GM21367 (cell line): ENCODE measurements around the gene SIX3.

Experiments used
- ATAC-seq: cut with Tn5 transposase; IDR thresholded peaks from one replicate; pipeline ENCODE4 v1.9.1; 2021; ENCODE audit not compliant: unreplicated experiment

The SIX3 gene

GRCh38 chr2:44980751-44981713, 39.5 kb downstream of the SIX3 start:
- no peak for ATAC-seq

- no peak for ATAC-seq
Measured at GRCh38 chr2:44981714-44982108, 40.2 kb downstream of the SIX3 start.

GRCh38 chr2:44983836-44984604, 42.5 kb downstream of the SIX3 start:
- ATAC-seq, result no peak

GRCh38 chr2:44989176-44989575, 47.7 kb downstream of the SIX3 start:
- ATAC-seq, result no peak

- ATAC-seq, result no peak
Measured at GRCh38 chr2:44994377-44994776, 52.9 kb downstream of the SIX3 start.
